RWPE2 (cell line): ENCODE results near the gene SOX2.

Experiments used
- ATAC-seq: fragments of 200-7000 bp; cut with Tn5 transposase; 3 replicates; pipeline ENCODE4 v1.9.1; 2021; ENCODE audit warnings: low read depth
- DNase-seq: peaks from one replicate; pipeline ENCODE4 v3.0.0-alpha.2; 2020; ENCODE audit warnings: low spot score
- H3K27ac ChIP-seq: fragments of 450-650 bp; 2 replicates; pipeline ENCODE4 v1.5.1; 2017; ENCODE audit warnings: mild to moderate bottlenecking; ENCODE audit not compliant: poor library complexity, severe bottlenecking
- H3K27me3 ChIP-seq: fragments of 250-450 bp; sonication (Bioruptor Pico); 2 replicates; pipeline ENCODE4 v1.5.1; 2021; ENCODE audit warnings: mild to moderate bottlenecking, moderate library complexity; ENCODE audit not compliant: insufficient read depth, poor library complexity, severe bottlenecking
- H3K36me3 ChIP-seq: fragments of 250-450 bp; sonication (Bioruptor Pico); 2 replicates; pipeline ENCODE4 v1.5.1; 2020; ENCODE audit warnings: low read depth, mild to moderate bottlenecking, moderate library complexity
- H3K4me1 ChIP-seq: fragments of 250-450 bp; sonication (Bioruptor Pico); 2 replicates; pipeline ENCODE4 v1.5.1; 2021; ENCODE audit warnings: mild to moderate bottlenecking, moderate library complexity; ENCODE audit not compliant: insufficient read depth, poor library complexity, severe bottlenecking
- H3K4me3 ChIP-seq: fragments of 250-450 bp; sonication (Bioruptor Pico); 2 replicates; pipeline ENCODE4 v1.5.1; 2021; ENCODE audit warnings: mild to moderate bottlenecking, moderate library complexity; ENCODE audit not compliant: severe bottlenecking
- H3K9me3 ChIP-seq: fragments of 250-450 bp; sonication (Bioruptor Pico); 2 replicates; pipeline ENCODE4 v1.5.1; 2021; ENCODE audit warnings: mild to moderate bottlenecking, moderate library complexity; ENCODE audit not compliant: severe bottlenecking
- TF ChIP-seq, protein P1 (sequence below): fragments of 450-650 bp; IDR thresholded peaks from one replicate; pipeline ENCODE4 v1.5.1; 2017; ENCODE audit warnings: mild to moderate bottlenecking, moderate library complexity; ENCODE audit not compliant: poor library complexity, severe bottlenecking

The SOX2 gene

DNA sequence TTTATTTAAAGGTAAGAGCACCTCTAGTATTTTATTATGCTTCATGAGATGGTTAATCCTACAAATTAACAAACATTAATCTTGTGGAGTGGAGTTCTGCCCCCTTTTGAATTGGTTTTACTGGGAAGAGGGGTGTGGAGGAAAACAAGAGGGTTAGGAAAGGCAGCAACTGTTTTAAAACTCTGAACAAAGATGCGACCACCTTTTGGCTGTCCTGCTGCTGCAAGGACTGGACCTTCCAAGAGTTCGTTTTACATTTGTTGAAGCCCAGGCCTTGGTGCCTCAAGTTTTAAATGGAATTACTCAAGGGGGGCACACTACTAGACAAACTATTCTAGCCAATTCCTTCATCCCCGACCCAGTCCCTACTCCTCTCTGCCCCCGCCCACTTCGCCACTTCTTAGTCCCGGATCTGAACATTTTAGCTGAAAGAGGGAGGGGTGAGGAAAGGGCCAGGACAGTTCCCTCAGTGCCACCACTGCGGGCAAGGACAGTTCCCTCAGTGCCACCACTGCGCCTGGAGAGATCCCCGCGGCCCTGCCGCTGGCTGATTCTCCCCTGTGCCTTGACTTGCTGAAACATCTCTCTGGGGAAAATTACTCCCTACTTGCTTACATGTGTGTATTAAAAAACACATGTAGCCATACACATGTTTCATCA is 11.2 kb downstream of the SOX2 start:
- ATAC-seq, result no peak
- no peaks in the 10 kb centered on the region for H3K36me3 ChIP-seq
- H3K27me3 ChIP-seq, result peaks cover 55% of the 10 kb centered on the region
- H3K27ac ChIP-seq, result no peak overlapping the region
- no peak overlapping the region for H3K4me3 ChIP-seq
- TF ChIP-seq, protein P1, sequence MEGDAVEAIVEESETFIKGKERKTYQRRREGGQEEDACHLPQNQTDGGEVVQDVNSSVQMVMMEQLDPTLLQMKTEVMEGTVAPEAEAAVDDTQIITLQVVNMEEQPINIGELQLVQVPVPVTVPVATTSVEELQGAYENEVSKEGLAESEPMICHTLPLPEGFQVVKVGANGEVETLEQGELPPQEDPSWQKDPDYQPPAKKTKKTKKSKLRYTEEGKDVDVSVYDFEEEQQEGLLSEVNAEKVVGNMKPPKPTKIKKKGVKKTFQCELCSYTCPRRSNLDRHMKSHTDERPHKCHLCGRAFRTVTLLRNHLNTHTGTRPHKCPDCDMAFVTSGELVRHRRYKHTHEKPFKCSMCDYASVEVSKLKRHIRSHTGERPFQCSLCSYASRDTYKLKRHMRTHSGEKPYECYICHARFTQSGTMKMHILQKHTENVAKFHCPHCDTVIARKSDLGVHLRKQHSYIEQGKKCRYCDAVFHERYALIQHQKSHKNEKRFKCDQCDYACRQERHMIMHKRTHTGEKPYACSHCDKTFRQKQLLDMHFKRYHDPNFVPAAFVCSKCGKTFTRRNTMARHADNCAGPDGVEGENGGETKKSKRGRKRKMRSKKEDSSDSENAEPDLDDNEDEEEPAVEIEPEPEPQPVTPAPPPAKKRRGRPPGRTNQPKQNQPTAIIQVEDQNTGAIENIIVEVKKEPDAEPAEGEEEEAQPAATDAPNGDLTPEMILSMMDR, result no peak
- DNase-seq, result no peak
- H3K9me3 ChIP-seq, result no peaks in the 10 kb centered on the region
- peaks cover 11% of the 10 kb centered on the region for H3K4me1 ChIP-seq

DNA sequence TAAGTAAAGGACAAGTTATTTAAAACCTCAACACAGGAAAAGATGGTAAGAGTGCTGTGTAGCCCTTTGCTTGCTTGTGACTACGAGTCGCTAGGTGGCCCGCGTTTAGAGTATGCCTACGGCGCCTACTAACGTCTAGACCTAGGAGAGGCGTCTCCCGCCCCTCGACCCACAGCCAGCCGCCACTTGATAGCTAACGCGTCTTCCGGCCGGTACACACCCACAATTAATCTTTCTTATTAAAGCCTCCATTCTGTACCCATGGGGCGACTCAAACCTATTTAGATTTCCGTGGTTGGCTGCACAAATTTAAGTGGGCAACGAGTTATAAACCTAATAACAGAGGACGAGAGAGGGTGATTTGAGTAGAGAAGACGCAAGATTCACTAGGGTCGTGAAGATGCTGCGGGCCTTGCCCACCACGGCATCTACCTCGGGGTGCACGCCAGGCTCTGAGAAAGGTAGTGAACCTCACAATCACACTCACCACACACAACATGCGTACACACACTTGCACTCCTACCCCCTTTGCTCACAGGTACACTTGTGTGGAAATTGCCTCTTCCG is 12.0 kb downstream of the SOX2 start:
- Histone ChIP-seq H3K27me3 (peaks cover 55% of the 10 kb centered on the region), H3K36me3 (no peaks in the 10 kb centered on the region), H3K4me3 (no peak overlapping the region), H3K27ac (no peak overlapping the region), H3K9me3 (no peaks in the 10 kb centered on the region), H3K4me1 (peaks cover 7% of the 10 kb centered on the region)
- ATAC-seq, result no peak
- TF ChIP-seq, protein P1, result no peak
- no peak for DNase-seq

DNA sequence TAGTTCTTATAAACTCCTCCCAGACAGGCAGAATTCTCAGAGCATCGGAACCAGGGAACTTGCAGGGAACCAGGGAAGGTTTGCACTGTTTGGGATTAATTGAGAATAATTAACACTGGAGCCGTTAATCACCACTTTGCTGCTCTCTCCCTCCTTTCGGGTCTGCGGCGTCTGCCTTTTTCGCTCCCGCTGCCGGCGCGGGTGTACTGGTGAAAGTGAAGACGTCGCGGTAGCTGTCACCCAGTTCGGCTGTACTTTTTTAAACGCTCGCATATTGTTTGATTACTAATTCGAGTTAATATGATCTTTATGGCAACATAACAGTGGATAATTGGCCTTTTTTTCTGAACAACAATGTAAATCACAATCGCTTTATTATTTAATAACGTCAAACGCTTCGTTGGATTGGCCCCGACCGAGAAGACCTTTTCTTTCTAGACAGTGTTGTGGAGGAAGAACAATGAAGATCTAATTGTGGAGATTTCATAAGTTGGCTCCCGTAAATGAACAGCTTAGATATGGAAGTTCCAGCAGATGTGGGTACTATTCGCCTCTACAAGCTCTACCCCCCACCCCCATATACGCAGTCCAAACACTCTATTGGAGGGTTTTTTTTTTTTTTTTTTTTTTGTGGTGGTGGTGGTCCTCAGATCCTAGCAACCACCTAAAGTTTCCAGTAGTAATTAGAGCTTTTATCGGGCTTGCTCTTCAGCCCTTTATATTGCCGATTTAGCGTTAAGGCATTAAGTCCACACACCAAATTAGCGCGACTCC is 12.7 kb downstream of the SOX2 start:
- DNase-seq (no peak), ATAC-seq (no peak)
- H3K27ac ChIP-seq, result no peak overlapping the region
- H3K4me3 ChIP-seq, result no peak overlapping the region
- H3K4me1 ChIP-seq, result peaks cover 5% of the 10 kb centered on the region
- no peaks in the 10 kb centered on the region for H3K36me3 ChIP-seq
- H3K27me3 ChIP-seq, result peaks cover 55% of the 10 kb centered on the region
- TF ChIP-seq, protein P1, result no peak
- H3K9me3 ChIP-seq, result no peaks in the 10 kb centered on the region

DNA sequence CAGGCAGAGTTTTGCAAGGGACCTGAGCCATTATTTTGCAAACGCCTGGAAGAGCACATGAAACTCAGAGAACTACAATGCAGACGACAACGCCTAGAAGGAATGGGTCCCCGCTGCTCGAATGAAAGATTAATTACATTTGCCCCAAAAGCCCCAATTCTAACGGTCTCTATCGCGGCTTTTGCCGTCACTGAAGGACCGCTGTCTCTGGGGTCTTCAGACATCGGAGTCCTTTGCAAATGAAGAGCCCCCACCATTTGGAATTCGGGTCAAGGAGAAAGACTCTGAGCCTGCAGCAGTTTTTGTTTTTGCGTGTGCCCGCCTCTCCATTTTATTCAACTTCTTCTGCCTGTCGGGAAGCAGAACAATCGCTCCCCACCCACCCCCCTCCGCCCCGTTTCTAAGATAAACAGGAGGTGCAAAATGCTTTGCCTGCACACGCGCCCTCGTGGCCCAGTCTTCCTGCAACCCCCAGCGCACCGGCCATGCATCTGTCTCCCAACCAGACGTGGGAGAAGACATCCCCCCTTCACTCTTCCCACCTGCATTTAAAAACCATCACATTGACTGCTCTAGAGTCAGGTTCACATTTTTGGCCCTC is 13.5 kb downstream of the SOX2 start:
- DNase-seq (no peak), ATAC-seq (no peak)
- Histone ChIP-seq H3K4me3 (no peak overlapping the region), H3K27me3 (peaks cover 55% of the 10 kb centered on the region), H3K4me1 (peaks cover 5% of the 10 kb centered on the region), H3K27ac (no peak overlapping the region), H3K9me3 (no peaks in the 10 kb centered on the region), H3K36me3 (no peaks in the 10 kb centered on the region)
- TF ChIP-seq, protein P1, result no peak
